ENCODE data around the gene MAPT.
A peak's percentile ranks its signal among the peaks of the same experiment; 100 is the strongest.
"Not testable (repeated sequence)": the region's sequence is repeated elsewhere in the genome, so short reads cannot be mapped to it uniquely, and the experiment has no call there.

MAPT gene

GRCh38 chr17:45954914-45955313 is 60.6 kb downstream of the MAPT start:
- DNase-seq (ENCODE audit: low spot score) = peak; percentile 50

GRCh38 chr17:45955326-45955725 is 61.0 kb downstream of the MAPT start:
- peak; percentile 67 for DNase-seq (ENCODE audit: low spot score)

GRCh38 chr17:45956090-45956489 is 61.7 kb downstream of the MAPT start:
- DNase-seq (ENCODE audit: low spot score) = no peak

- not testable (repeated sequence) for DNase-seq (ENCODE audit: low spot score)
Measured at GRCh38 chr17:45956746-45957145, 62.4 kb downstream of the MAPT start.

GRCh38 chr17:45958307-45958706 is 64.0 kb downstream of the MAPT start:
- DNase-seq (ENCODE audit: low spot score) = no peak

DNA sequence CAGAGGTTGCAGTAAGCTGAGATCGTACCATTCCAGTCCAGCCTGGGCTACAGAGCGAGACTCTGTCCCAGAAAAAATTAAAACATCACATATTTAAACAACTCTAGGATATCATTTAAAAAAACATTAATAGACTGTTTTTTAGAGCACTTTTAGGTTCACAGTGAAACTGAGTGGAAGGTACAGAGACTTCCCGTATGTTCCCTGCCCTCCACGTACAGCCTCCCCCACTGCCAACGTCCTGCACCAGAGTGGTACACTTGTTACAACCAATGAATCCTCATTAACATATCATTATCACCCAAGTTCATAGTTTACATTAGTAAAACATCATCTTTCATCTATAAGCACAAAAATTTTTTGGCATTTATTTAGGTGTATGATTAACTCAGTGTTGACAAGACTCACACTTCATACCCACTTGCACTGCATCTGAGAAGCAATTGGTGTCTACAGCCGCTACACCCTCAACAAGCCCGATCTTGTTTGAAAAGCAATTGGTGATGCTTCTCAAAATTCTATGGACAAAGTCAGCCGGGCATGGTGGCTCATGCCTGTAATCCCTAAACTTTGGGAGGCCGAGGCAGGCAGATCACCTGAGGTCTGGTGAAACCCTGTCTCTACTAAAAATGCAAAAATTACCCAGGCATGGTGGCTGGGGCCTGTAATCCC is 64.8 kb downstream of the MAPT start:
- no peak for DNase-seq (ENCODE audit: low spot score)

GRCh38 chr17:45960311-45960710 is 66.0 kb downstream of the MAPT start:
- no peak for DNase-seq (ENCODE audit: low spot score)

DNA sequence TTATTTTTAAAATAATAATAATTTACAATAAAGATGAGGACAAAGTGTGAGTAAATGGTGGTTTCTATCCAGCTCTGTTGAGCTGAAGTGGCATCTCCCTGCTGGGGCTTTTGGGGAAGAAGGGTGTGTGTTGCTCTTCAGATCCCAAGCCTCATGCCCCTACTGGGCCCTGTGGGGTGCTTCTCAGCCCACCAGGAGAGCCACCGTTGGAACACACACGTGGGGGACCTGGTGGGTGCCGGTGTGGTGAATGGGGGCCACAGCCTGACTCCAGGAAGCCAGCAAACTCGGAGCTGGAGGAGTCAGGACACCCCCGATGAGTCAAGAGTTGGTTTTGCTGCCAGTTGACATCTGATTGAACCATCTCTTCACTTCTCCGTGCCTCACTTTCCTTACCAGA is 66.9 kb downstream of the MAPT start:
- DNase-seq (ENCODE audit: low spot score) = no peak

GRCh38 chr17:45962221-45962972 is 68.0 kb downstream of the MAPT start:
- DNase-seq (ENCODE audit: low spot score) = no peak

DNA sequence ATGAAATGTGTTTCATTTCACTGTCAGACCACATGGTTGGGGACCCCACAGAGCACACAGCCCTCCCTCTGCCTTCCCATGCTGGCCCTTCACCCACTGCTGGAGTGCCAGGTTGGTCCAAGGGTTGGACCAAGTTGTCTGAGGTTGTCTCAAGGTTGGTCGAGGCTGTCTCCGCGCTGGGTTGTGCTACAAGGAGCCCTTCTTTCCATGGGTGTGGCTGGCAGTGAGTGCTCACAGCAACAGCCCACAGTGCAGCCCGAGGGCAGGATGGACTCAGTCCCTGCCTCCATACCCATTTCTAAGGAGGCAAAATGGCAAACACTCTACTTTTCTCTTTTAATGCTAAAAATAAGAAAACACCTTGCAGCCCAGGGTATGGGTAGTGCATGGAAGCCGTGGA is 68.9 kb downstream of the MAPT start:
- no peak for DNase-seq (ENCODE audit: low spot score)

DNA sequence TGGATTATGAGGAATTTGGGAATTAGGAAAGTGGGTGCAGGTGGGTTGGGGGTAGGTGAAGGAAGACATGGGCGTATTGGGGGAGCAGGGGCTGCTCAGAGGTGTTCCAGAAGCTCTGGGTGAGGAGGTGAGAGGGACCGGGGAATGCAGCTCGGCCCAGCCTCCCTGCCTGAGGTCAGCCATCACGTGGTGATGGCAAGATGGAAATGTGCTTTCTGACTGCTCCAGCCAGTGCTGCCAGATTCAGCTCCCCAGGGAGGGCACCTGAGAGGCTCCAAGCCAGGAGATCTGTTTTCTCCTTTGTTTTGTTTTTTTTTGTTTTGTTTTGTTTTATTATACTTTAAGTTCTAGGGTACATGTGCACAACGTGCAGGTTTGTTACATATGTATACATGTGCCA is 69.5 kb downstream of the MAPT start:
- no peak for DNase-seq (ENCODE audit: low spot score)

DNA sequence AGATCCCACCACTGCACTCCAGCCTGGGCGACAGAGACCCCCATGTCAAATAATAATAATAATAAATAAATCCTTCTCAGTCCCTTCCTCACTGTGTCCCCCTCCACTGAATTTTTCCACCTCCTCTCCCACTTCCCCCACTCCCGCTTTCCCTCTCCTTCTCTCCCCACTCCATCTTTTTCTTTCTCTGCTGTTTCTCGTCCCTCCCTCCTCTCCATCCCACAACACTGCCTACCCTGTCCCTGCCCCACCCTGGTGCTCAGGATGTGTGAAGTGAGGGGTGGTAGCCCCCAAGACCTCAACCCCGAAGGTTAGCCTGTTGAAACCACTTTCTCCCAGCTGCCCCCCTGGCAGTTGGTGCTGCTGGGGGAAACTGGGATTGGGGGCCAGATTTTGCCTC is 70.3 kb downstream of the MAPT start:
- DNase-seq (ENCODE audit: low spot score) = no peak

DNA sequence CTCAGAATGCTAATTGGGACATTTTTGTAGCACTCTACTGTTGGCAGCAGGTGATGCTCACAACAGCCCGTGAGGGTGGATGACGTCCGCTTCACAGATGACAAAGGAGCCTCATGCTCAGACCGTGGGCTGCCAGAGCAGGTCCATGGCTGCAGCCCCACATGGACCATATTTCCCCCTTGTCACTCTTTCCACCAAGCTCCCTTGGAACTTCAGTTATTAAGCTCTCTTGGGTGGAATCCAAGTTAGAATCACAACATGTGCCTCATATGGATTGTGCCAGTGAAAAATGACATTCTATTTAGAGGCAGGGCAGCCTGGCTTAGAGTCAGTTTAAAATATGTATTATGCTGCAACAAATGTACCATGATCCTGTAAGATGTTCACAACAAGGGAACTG is 71.5 kb downstream of the MAPT start:
- DNase-seq (ENCODE audit: low spot score) = no peak

DNA sequence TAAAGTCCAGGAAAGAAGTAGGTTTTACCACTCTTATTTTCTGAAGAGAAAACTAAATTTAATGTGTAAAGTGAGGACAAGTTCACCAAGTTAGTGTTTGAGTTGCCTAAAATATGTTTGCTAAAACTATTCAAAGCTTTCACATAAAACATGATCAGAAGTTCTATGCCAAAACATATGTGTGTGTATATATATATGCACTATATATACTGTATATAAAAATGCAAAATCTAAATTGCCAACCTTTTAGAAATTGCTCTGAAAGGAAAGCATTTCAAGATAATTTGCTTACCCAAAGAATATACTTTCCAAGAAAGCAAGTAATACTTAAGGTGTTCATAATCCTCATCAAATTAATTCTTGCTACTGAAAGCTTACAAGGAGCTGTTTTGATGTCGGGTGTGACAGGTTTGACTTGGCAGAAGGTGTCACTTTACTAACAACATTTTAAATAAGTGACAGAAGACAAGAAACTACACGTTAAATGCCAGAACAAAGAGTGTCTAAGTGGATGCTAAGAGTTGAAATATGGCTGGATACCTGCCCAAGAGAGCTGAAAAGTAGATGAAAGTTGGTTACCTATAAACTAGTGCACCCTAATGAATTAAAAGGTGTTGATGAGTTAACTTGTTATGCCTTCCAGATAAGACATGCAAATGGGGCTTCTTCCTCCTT is 72.4 kb downstream of the MAPT start:
- DNase-seq (ENCODE audit: low spot score) = no peak

DNA sequence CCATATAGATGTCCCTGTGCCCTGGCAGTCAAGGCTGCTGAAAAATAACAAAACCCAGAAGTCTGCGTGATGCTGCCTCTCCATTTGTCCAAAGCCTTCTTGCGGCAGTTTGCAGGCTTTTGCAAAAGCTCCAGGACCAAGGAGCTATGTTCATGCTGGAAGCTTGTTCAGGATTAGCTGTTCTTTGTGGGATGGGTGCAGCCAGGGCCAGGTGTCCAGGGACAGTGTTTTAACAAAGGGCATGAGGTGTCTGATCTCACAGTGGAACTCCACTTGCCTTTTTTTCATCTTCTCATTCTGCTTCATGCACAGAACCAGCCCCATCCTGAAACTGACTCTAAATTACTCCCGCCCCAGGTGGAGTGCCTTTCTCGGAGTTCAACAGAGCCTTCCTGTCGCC is 73.0 kb downstream of the MAPT start:
- DNase-seq (ENCODE audit: low spot score) = no peak

- DNase-seq (ENCODE audit: low spot score) = no peak
Measured at GRCh38 chr17:45968732-45969131, 74.4 kb downstream of the MAPT start.

GRCh38 chr17:45969726-45970125 is 75.4 kb downstream of the MAPT start:
- no peak for DNase-seq (ENCODE audit: low spot score)

GRCh38 chr17:45970659-45971058 is 76.3 kb downstream of the MAPT start:
- no peak for DNase-seq (ENCODE audit: low spot score)

DNA sequence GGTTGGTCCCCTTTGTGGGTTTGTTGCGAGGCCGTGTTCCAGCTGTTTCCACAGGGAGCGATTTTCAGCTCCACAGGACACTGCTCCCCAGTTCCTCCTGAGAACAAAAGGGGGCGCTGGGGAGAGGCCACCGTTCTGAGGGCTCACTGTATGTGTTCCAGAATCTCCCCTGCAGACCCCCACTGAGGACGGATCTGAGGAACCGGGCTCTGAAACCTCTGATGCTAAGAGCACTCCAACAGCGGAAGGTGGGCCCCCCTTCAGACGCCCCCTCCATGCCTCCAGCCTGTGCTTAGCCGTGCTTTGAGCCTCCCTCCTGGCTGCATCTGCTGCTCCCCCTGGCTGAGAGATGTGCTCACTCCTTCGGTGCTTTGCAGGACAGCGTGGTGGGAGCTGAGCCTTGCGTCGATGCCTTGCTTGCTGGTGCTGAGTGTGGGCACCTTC is 77.4 kb downstream of the MAPT start:
- no peak for DNase-seq (ENCODE audit: low spot score)

DNA sequence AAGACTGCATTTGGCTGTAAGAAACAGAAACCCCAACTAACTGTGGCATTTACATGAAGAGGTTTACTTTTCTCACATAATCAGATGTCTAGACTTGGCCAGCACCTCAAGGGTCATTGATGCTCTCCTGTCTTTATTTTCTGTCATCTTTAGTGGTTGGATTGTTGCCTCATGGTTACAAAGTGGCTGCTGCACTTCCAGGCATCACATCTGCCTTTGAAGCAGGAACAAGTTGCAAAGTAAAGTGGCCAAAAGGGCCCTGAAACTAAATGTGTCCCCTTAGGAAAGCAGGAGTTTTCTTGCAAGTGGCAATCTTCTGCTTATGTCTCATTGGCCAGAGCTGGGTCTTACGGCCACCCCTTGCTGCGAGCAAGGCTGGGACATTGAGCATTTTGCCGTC is 78.2 kb downstream of the MAPT start:
- DNase-seq (ENCODE audit: low spot score) = no peak

DNA sequence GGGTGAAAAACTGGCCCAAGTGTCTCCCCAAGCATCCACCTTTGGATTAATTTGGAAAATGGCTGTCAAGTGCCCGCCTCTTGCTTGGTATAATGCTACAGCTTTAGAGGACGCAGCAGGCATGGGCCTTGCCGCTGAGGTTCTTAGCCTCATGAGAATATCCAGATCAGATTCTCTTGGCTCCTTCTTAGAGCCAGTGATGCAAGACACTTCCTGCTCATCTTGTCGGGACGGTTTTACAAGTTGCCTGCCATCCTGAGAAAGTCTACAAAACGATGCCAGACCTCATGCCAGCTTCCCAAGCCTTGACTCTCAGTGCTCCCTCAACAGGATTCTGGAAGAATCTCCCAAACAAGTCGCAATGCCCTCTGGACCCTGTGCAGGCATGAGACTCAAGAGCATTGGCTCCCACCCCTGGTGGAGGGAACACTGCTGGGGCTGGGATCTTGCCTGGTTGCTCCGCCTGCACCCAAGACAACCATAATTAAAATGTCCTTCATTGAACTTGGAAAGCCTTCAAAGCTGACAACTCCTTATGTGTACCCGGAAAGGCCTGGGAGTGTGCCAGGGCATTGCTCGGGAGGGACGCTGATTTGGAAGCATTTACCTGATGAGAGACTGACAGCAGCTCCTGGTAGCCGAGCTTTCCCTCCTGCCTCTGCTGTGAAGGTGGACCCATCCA is 78.9 kb downstream of the MAPT start:
- DNase-seq (ENCODE audit: low spot score) = no peak

All from SW480 (cell line).